H7 (cell line): ENCODE measurements around the gene ANKDD1B. TPM values are rescaled to one million over a fixed set of nuclear protein-coding genes. Genes with fewer than 3 reads are reported as not detected.
"Not testable (repeated sequence)": the region's sequence is repeated elsewhere in the genome, so short reads cannot be mapped to it uniquely, and the experiment has no call there.

Experiments used
- DNase-seq: peaks from one replicate; pipeline ENCODE4 v3.0.0; 2012
- H3K27me3 ChIP-seq: 2 replicates; pipeline ENCODE4 v1.6.0; 2011; ENCODE audit warnings: mild to moderate bottlenecking, low read length; ENCODE audit not compliant: control insufficient read depth, insufficient read depth
- H3K36me3 ChIP-seq: replicated peaks from 2 replicates; pipeline ENCODE4 v1.5.1; 2011; ENCODE audit warnings: low read length; ENCODE audit not compliant: control insufficient read depth, insufficient read depth
- H3K4me3 ChIP-seq: 2 replicates; pipeline ENCODE4 v1.5.1; 2011; ENCODE audit warnings: low read depth, mild to moderate bottlenecking, control low read depth, low read length, moderate library complexity; ENCODE audit not compliant: insufficient read depth
- total RNA-seq: library from RNA; depleted of rRNA; stranded (reverse); fragments of >200 nt; shearing (Covaris generic); gene quantifications from 2 replicates; pipeline ENCODE4 v1.2.3, GENCODE V29; 2014; rRNA removed

The ANKDD1B gene
- 0.03 and 0.37 TPM in 2 replicates for total RNA-seq

- DNase-seq: peak; percentile 76
- no peaks in the 10 kb centered on the region for H3K27me3 ChIP-seq
- no peaks in the 10 kb centered on the region for H3K36me3 ChIP-seq
- peak within 1 kb of the TSS; percentile 63 for H3K4me3 ChIP-seq
Measured at GRCh38 chr5:75611311-75612225, at the start of gene ANKDD1B. TSS of gene ANKDD1B (plus strand) at chr5:75611453. CDS start at chr5:75611635, 182 bp downstream.

DNA sequence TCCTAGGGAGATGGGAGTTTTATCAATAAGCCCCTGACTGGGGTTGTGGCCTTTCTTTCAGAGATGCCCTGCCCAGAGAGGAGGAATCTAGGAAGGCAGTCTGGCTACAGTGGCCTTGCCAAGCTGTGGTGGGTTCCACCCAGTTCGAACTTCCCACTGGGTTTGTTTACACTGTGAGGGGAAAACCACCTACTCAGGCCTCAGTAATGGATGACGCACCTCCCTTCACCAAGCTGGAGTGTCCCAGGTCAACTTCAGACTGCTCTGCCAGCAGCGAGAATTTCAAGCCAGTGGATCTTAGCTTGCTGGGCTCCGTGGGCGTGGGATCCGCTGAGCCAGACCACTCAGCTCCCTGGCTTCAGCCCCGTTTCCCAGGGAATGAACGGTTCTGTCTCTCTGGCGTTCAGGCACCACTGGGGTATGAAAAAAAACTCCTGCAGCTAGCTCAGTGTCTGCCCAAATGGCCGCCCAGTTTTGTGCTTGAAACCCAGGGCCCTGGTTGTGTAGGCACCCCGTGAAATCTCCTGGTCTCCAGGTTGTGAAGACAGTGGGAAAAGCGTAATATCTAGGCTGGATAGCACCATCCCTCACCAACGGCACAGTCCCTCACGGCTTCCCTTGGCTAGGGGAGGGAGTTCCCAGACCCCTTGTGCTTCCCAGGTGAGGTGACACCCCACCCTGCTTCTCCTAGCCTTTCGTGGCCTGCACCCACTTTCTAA is 45.1 kb upstream of the ANKDD1B start:
- not testable (repeated sequence) for H3K27me3 ChIP-seq, DNase-seq, H3K36me3 ChIP-seq, H3K4me3 ChIP-seq

DNA sequence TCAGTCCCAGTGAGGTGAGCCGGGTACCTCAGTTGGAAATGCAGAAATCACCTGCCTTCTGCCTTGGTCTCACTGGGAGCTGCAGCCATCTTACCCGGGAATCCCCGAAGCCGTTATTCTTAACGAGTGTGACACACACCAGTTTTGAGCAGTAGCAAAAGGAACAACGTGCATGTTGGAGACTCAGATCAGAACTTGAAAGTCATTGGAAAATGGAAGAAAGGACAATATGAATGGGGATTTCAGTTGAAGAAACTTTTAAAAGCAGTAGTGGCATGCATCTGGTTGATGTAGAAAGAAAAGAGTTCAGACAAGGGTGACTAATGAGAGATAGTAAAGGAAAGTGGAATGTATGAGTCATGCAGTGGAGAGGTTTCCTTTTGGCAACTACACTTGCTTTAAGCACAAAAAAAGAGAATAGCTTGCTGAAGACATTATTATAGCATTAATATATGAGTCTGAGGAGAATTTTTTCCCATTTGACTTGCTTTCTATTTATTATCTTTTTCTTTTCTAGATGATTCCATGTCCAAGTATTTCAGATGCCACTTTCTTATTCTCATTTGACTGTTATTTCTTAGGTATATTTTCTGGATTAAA is 44.4 kb upstream of the ANKDD1B start:
- Histone ChIP-seq H3K27me3 (no peaks in the 10 kb centered on the region), H3K36me3 (no peaks in the 10 kb centered on the region; the same call in 1 of the 2 replicates), H3K4me3 (no peak overlapping the region)
- no peak for DNase-seq

DNA sequence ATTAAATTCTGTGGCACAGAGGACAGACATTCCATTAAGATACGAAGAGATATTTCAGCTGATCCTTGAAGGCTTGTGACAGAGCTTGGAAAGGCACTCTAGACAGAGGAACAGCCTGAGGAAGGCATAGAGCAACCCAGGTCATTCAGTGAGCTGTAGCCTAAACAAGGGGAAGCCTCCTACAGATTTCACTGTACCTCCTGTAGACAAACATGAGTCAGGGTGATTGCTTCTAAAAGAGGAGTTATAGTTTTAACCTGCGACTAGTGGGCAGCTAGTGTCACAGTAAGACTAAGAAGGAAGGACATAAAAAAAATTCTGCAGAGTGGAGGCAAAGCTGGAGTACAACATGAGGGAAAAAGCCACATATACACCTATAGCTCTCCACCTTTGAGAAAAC is 43.5 kb upstream of the ANKDD1B start:
- H3K36me3 ChIP-seq: no peaks in the 10 kb centered on the region; the same call in 1 of the 2 replicates
- no peak overlapping the region for H3K4me3 ChIP-seq
- DNase-seq: no peak
- H3K27me3 ChIP-seq: no peaks in the 10 kb centered on the region

- Histone ChIP-seq H3K4me3 (no peak overlapping the region), H3K36me3 (no peaks in the 10 kb centered on the region; the same call in 1 of the 2 replicates), H3K27me3 (no peaks in the 10 kb centered on the region)
- no peak for DNase-seq
Measured at GRCh38 chr5:75568202-75568601, 43.1 kb upstream of the ANKDD1B start.

DNA sequence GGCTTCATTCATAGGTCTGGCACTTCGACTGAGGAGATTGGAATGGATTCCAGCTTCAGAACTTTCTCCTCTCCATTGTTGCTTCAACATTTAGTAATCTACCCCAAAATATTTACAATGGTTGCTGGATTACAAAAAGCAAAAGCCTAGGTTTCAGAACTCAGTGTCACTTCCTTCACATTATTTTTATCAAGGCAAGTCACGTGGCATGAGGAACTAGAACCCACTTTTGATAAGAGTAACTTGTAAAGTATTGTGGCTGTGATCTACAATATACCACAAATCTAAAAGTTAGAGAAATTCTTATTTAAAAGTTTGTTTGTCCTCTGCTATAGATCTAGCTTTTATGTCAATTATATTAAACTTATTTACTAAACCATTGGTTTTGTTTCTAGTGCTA is 39.7 kb upstream of the ANKDD1B start:
- no peak for DNase-seq
- Histone ChIP-seq H3K4me3 (no peak overlapping the region), H3K36me3 (no peaks in the 10 kb centered on the region), H3K27me3 (no peaks in the 10 kb centered on the region)

DNA sequence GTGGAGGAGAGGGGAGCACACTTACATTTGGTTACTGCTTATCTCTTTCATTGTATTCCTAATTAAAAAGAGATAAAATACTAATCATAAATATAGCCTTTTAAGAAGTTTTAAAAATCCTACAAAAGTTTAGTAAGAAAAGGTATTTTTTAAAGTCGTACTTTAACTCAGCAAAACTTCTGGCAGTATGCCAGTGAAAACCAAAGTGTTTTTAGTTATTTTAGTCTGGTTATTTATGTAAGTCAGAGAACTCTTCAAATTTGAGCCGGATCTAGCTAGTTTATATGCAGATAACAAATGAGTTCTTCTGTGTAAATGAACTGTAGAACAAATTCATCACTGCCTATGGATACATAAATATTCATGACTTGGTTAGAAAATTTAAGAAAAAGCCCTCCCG is 36.5 kb upstream of the ANKDD1B start:
- no peak for DNase-seq
- H3K27me3 ChIP-seq: no peaks in the 10 kb centered on the region
- H3K36me3 ChIP-seq: no peaks in the 10 kb centered on the region
- H3K4me3 ChIP-seq: no peak overlapping the region

DNA sequence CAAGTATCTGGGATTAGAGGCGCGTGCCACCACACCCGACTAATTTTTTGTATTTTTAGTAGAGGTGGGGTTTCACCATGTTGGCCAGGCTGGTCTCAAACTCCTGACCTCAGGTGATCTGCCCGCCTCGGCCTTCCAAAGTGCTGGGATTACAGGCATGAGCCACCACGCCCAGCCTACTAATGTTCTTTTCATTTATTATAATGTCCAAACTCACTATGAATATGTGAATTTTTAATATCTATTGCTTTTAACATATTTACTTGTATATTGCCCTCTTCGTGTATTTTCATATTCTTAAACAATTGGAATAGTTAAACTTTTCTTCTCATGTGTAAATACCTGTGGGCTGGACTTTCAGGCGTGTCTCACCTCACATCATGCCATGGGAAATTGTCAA is 33.0 kb upstream of the ANKDD1B start:
- not testable (repeated sequence) for DNase-seq, H3K27me3 ChIP-seq, H3K4me3 ChIP-seq, H3K36me3 ChIP-seq

DNA sequence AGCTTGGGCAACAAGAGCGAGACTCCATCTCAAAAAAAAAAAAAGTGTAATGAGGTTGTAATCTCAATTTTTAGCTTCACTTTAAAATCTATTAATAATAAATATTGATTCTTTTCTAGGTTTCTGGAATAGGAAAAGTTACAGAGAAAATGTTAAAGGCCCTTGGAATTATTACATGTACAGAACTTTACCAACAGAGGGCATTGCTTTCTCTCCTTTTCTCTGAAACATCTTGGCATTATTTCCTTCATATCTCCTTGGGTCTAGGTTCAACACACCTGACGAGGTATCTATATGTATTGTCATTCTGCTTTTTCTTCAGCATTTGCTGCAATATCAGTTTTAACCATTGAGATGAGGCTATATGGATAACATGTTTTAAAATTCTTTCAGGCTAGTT is 26.6 kb upstream of the ANKDD1B start:
- Histone ChIP-seq H3K36me3 (no peaks in the 10 kb centered on the region), H3K4me3 (no peak overlapping the region), H3K27me3 (no peaks in the 10 kb centered on the region)
- DNase-seq: no peak

GRCh38 chr5:75588666-75589065 is 22.6 kb upstream of the ANKDD1B start:
- no peaks in the 10 kb centered on the region for H3K27me3 ChIP-seq
- no peak for DNase-seq
- H3K4me3 ChIP-seq: no peak overlapping the region
- H3K36me3 ChIP-seq: no peaks in the 10 kb centered on the region

DNA sequence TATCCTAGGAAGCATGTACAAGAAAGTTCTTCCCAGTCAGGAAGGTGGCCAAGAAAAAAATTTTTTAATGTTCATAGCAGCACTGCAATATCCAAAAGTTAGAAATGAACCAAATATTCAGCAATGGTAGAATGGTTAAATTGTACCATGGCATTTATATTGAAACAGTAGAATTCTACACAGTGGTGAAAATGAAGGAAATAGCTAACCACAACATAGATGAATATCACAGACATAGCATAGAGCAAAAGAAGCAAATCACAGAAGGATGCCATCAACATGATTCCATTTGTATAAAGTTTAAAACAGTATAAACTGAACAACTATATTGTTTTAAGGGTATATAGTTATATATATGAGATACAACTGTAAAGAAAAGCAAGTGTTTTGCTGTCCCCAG is 10.7 kb upstream of the ANKDD1B start:
- no peaks in the 10 kb centered on the region for H3K27me3 ChIP-seq
- DNase-seq: no peak
- no peak overlapping the region for H3K4me3 ChIP-seq
- H3K36me3 ChIP-seq: no peaks in the 10 kb centered on the region

DNA sequence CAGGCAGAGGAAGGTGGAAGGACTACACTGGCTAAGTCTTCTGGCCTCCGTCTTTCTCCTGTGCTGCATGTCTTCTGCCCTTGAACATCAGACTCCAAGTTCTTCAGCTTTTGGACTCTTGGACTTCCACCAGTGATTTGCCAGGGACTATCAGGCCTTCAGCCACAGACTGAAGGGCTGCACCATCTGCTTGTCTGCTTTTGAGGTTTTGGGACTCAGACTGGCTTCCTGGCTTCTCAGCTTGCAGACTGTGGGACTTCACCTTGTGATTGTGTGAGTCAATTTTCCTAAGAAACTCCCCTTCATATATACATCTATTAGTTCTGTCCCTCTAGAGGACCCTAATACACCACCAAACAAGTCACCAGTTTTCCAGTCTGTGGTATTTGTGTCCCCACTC is 9.7 kb upstream of the ANKDD1B start:
- Histone ChIP-seq H3K27me3 (no peaks in the 10 kb centered on the region), H3K36me3 (no peaks in the 10 kb centered on the region), H3K4me3 (no peak overlapping the region)
- no peak for DNase-seq

- H3K4me3 ChIP-seq: no peak overlapping the region
- H3K27me3 ChIP-seq: no peaks in the 10 kb centered on the region
- H3K36me3 ChIP-seq: no peaks in the 10 kb centered on the region
- DNase-seq: no peak
Measured at GRCh38 chr5:75601996-75602395, 9.3 kb upstream of the ANKDD1B start.

GRCh38 chr5:75603371-75603770 is 7.9 kb upstream of the ANKDD1B start:
- no peak for DNase-seq
- Histone ChIP-seq H3K36me3 (no peaks in the 10 kb centered on the region), H3K27me3 (no peaks in the 10 kb centered on the region), H3K4me3 (no peak overlapping the region)

GRCh38 chr5:75603821-75604220 is 7.4 kb upstream of the ANKDD1B start:
- H3K27me3 ChIP-seq: no peaks in the 10 kb centered on the region
- H3K36me3 ChIP-seq: no peaks in the 10 kb centered on the region
- no peak overlapping the region for H3K4me3 ChIP-seq
- DNase-seq: no peak
